Panc1 (cell line): ENCODE measurements around the gene SVOP. TPM values are rescaled to one million over a fixed set of nuclear protein-coding genes. Genes with fewer than 3 reads are reported as not detected.
"Not testable (repeated sequence)": the region's sequence is repeated elsewhere in the genome, so short reads cannot be mapped to it uniquely, and the experiment has no call there.

Experiments used
- ATAC-seq: fragments of 200-7000 bp; cut with Tn5 transposase; 2 replicates; pipeline ENCODE4 v1.9.1; 2020; ENCODE audit warnings: mild to moderate bottlenecking, moderate library complexity
- BruUV-seq: library from RNA; stranded (reverse); fragments of 400-500 nt; replicated peaks from 2 replicates; lab custom pipeline; 2021; lab: Mats Ljungman, UMichigan
- CTCF ChIA-PET: fragments of 300-600 bp; sonication (Branson Sonifier 250); formaldehyde crosslinking; loops from one replicate; lab custom pipeline; 2022; ENCODE audit warnings: antibody characterized with exemption; lab: Charles Lee
- POLR2A ChIA-PET: fragments of 300-600 bp; sonication (Branson Sonifier 250); formaldehyde crosslinking; loops from one replicate; lab custom pipeline; 2022; ENCODE audit warnings: antibody characterized with exemption; lab: Charles Lee
- DNase-seq: peaks from one replicate; pipeline ENCODE4 v3.0.0-alpha.2; 2010; ENCODE audit warnings: low read depth, low spot score
- H3K27ac ChIP-seq: 2 replicates; pipeline ENCODE4 v1.5.1; 2011; ENCODE audit warnings: mild to moderate bottlenecking, low read length, inconsistent platforms
- H3K27me3 ChIP-seq: fragments of 200-500 bp; sonication (Bioruptor generic); 2 replicates; pipeline ENCODE4 v1.6.0; 2014; ENCODE audit warnings: low read length, inconsistent platforms; ENCODE audit not compliant: control insufficient read depth, insufficient read depth
- H3K36me3 ChIP-seq: fragments of 200-500 bp; sonication (Bioruptor generic); 2 replicates; pipeline ENCODE4 v1.5.1; 2014; ENCODE audit warnings: inconsistent platforms, mild to moderate bottlenecking, low read length, moderate library complexity; ENCODE audit not compliant: control insufficient read depth, insufficient read depth
- H3K4me1 ChIP-seq: 2 replicates; pipeline ENCODE4 v1.5.1; 2011; ENCODE audit warnings: inconsistent platforms, mild to moderate bottlenecking, low read length, moderate library complexity; ENCODE audit not compliant: control insufficient read depth, insufficient read depth
- H3K4me3 ChIP-seq, 2 experiments: 2 replicates each; pipeline ENCODE4 v1.5.1; 2011 to 2012; ENCODE audit warnings: low read depth in 2 of 2, low read length in 2 of 2, mild to moderate bottlenecking in 2 of 2, inconsistent platforms in 1 of 2, moderate library complexity in 1 of 2
- H3K9me3 ChIP-seq: fragments of 200-500 bp; sonication (Bioruptor generic); 2 replicates; pipeline ENCODE4 v1.5.1; 2014; ENCODE audit warnings: low read depth, mild to moderate bottlenecking, inconsistent platforms, low read length, moderate library complexity; ENCODE audit not compliant: control insufficient read depth, insufficient read depth
- CTCF ChIP-seq: fragments of 450-650 bp; IDR thresholded peaks from 2 replicates; pipeline ENCODE4 v1.5.1; 2017; ENCODE audit warnings: mild to moderate bottlenecking
- POLR2AphosphoS5 ChIP-seq: IDR thresholded peaks from 2 replicates; pipeline ENCODE4 v1.6.1; 2012; ENCODE audit warnings: mild to moderate bottlenecking, low read depth, low read length, moderate library complexity
- REST ChIP-seq, 2 experiments: IDR thresholded peaks; 2 replicates each; pipeline ENCODE4 v1.6.1; 2011 to 2012; ENCODE audit warnings: low read depth in 2 of 2, control low read depth in 1 of 2, low read length in 1 of 2, mild to moderate bottlenecking in 1 of 2, moderate library complexity in 1 of 2; ENCODE audit not compliant: insufficient read depth in 1 of 2
- SIN3A ChIP-seq: IDR thresholded peaks from 2 replicates; pipeline ENCODE4 v1.6.1; 2012; ENCODE audit warnings: low read depth, mild to moderate bottlenecking, low read length, moderate library complexity, borderline replicate concordance; ENCODE audit not compliant: insufficient read depth
- TCF7L2 ChIP-seq: IDR thresholded peaks from 2 replicates; pipeline ENCODE4 v1.6.1; 2011; ENCODE audit warnings: mild to moderate bottlenecking, low read depth, low read length, inconsistent platforms
- in situ Hi-C: cut with HindIII; loops from 2 replicates; pipeline ENCODE4 v1.10.0; 2016; ENCODE audit warnings: low sequenced_read_pairs, low pct_unique_long_range_greater_than_20kb
- intact Hi-C: fragments of 100-400 bp; cut with micrococcal nuclease; formaldehyde crosslinking; loops from one replicate; pipeline ENCODE4 v1.10.0; 2022; ENCODE audit not compliant: unreplicated experiment
- total RNA-seq: library from RNA; stranded (reverse); gene quantifications from one replicate; pipeline ENCODE4 v1.2.1, GENCODE V29; 2021; ENCODE audit not compliant: unreplicated experiment

SVOP gene
- total RNA-seq, 1 experiment from 2014 or later, result not detected

- no peak for ATAC-seq
- H3K36me3 ChIP-seq, result no peaks in the 10 kb centered on the region; the same call in 1 of the 2 replicates
- BruUV-seq, result no TSS peak
- CTCF ChIA-PET, result no interaction called here
- intact Hi-C loops (no loop called here), in situ Hi-C loops (no loop called here)
- no peaks in the 10 kb centered on the region for H3K27me3 ChIP-seq
- H3K4me3 ChIP-seq, result no peak overlapping the region
- H3K27ac ChIP-seq, result no peak overlapping the region
- no peak for DNase-seq
- H3K4me1 ChIP-seq, result peaks cover 15% of the 10 kb centered on the region
- POLR2A ChIA-PET, result no interaction called here
- no peak for TF ChIP-seq SIN3A
- no peak for TF ChIP-seq TCF7L2
- no peak for TF ChIP-seq REST (IDR thresholded peaks at IDR 0.05; ENCODE audit: insufficient read depth in 1 of 2, low read depth in 2 of 2, low read length in 1 of 2)
- H3K9me3 ChIP-seq, result no peaks in the 10 kb centered on the region; the same call in 1 of the 2 replicates
Observed at GRCh38 chr12:108860443-108860842, 160.4 kb downstream of the SVOP start.

- Histone ChIP-seq H3K4me3 (no peak overlapping the region), H3K27ac (no peak overlapping the region), H3K9me3 (no peaks in the 10 kb centered on the region; the same call in 1 of the 2 replicates), H3K36me3 (no peaks in the 10 kb centered on the region; the same call in 1 of the 2 replicates), H3K4me1 (peaks cover 15% of the 10 kb centered on the region), H3K27me3 (no peaks in the 10 kb centered on the region)
- CTCF ChIA-PET, result no interaction called here
- ATAC-seq (no peak), DNase-seq (no peak)
- intact Hi-C loops (loop anchor here (10.0 kb wide), 1 partner anchor 235 kb away; the partner anchor contains the start of genes ALKBH2 and UNG), in situ Hi-C loops (no loop called here)
- TF ChIP-seq TCF7L2 (no peak), SIN3A (no peak), REST (IDR thresholded peaks at IDR 0.05; ENCODE audit: insufficient read depth in 1 of 2, low read depth in 2 of 2, low read length in 1 of 2) (no peak), POLR2AphosphoS5 (no peak), CTCF (no peak)
- POLR2A ChIA-PET, result no interaction called here
- no TSS peak for BruUV-seq
Observed at GRCh38 chr12:108859923-108860291, 161.0 kb downstream of the SVOP start.

GRCh38 chr12:108859141-108859922 is 161.5 kb downstream of the SVOP start:
- H3K27ac ChIP-seq, CTCF ChIA-PET, H3K9me3 ChIP-seq, DNase-seq, H3K36me3 ChIP-seq, in situ Hi-C loops, H3K4me3 ChIP-seq, H3K27me3 ChIP-seq, ATAC-seq, BruUV-seq, POLR2A ChIA-PET: not testable (repeated sequence)
- peaks cover 21% of the 10 kb centered on the region for H3K4me1 ChIP-seq
- intact Hi-C loops, result loop anchor here (10.0 kb wide), 1 partner anchor 235 kb away; the partner anchor contains the start of genes ALKBH2 and UNG
